Amygdala (tissue), 56 donors: ENCODE measurements around the gene COA1.
"Not testable (repeated sequence)": the region's sequence is repeated elsewhere in the genome, so short reads cannot be mapped to it uniquely, and the experiment has no call there.

Experiments
- DNase-seq, 56 donors: peaks; one replicate each; lab custom pipeline; 2025; lab: John Stamatoyannopoulos, UW

Gene COA1, protein sequence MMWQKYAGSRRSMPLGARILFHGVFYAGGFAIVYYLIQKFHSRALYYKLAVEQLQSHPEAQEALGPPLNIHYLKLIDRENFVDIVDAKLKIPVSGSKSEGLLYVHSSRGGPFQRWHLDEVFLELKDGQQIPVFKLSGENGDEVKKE

GRCh38 chr7:43729214-43729923 is at the start of gene COA1:
Gene COA1, minus strand, starts transcription at chr7:43729523. Its CDS starts 80,909 bp downstream, at chr7:43648614.
- DNase-seq: peak; percentile 29 to 88 (median 76)

DNA sequence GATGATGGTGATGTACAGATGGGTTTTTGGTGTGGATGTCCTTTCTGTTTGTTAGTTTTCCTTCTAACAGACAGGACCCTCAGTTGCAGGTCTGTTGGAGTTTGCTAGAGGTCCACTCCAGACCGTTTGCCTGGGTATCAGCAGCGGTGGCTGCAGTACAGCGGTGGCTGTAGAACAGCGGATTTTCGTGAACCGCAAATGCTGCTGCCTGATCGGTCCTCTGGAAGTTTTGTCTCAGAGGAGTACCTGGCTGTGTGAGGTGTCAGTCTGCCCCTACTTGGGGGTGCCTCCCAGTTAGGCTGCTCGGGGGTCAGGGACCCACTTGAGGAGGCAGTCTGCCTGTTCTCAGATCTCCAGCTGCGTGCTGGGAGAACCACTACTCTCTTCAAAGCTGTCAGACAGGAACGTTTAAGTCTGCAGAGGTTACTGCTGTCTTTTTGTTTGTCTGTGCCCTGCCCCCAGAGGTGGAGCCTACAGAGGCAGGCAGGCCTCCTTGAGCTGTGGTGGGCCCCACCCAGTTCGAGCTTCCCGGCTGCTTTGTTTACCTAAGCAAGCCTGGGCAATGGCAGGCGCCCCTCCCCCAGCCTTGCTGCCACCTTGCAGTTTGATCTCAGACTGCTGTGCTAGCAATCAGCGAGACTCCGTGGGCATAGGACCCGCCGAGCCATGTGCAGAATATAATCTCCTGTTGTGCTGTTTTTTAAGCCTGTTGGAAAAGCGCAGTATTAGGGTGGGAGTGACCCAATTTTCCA is 49.1 kb upstream of the COA1 start:
- not testable (repeated sequence) for DNase-seq

GRCh38 chr7:43775255-43775654 is 45.9 kb upstream of the COA1 start:
- not testable (repeated sequence) for DNase-seq

- DNase-seq: not testable (repeated sequence)
Observed at GRCh38 chr7:43773268-43773667, 43.9 kb upstream of the COA1 start.

DNA sequence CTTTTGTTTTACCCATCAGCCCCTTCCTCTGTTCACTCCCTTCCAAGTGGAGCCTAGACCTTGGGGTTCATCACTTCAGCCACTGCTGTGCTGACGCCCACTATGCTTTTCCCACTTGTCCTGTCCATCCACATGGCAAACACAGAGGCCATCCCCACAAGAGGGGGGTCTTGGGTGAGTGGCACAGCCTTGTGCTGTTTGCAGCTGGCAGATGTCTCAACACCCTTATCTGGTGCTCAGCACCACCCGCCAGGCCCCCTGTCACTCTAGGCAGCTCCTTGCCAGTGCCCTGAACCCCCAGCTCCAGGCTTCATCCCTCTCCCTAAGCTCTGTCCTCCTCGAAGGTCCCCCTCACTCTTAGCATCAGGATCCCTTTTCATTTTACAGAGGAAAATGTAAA is 42.2 kb upstream of the COA1 start:
- DNase-seq: no peak

GRCh38 chr7:43771128-43771527 is 41.8 kb upstream of the COA1 start:
- DNase-seq: no peak

- DNase-seq: no peak
Observed at GRCh38 chr7:43769791-43770465, 40.6 kb upstream of the COA1 start.

DNA sequence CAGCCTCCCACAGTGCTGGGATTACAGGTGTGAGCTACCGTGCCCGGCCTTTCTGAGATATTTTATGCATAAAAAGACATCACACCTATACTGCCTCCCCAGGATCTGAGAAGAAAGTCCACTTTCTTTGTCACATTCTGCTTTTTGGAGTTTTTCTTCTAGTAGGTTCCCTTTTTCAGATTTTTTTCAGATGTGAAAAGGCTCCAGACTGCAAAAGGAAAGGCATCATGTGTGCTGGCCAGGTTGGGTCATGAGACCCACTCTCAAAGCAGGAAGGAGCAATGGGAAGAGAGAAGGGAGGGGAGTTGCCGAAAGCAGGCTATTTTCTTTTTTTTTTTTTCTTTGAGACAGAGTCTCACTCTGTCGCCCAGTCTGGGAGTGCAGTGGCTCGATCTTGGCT is 40.0 kb upstream of the COA1 start:
- no peak for DNase-seq

DNA sequence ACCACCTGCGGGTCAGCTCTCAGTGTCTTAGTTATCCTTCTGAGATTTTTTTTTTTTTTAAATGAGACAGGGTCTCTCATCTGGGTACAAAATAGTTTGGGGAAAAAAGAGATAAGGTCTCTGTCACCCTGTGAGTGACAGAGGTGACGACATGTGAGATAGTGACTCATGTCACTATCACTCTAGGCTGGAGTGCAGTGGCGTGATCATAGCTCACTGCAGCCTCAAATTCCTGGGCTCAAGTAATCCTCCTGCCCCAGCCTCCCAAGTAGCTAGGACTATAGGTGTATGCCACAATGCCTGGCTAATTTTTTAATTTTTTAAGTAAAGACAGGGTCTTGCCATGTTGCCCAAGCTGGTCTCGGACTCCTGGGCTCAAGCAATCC is 39.6 kb upstream of the COA1 start:
- DNase-seq: no peak

DNA sequence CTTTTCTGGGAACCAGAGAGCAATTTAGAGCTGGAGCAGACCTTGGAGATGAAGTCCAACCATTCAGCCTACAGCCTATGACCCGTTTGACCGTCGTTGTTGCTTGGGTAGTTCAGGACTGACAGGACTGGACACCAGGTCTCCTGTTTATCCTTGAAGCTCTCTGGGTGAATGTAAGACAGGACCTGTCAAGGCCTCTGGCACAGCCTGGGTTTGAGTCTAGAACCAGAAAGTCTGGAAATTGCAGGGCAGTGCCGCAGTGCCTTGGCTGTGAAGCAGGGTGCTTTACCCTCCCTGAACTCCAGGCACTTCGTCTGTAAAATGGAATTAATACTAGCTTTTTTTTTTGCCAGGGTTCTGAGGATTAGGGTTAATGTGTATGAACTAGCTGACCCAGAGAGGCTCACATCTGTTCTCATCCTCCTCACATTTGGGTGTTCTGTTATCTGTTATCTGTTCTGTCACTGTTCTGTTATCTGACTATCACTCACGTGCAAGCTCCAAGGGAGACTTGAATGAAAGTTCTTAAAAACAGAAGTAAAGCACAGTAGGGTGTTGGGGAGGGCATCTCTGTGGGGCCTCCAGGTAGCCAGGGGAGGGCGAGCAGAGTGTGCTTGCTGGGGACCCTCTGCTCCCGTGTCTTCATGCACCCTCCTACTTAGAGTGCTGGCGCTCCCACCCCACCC is 39.0 kb upstream of the COA1 start:
- DNase-seq: no peak

DNA sequence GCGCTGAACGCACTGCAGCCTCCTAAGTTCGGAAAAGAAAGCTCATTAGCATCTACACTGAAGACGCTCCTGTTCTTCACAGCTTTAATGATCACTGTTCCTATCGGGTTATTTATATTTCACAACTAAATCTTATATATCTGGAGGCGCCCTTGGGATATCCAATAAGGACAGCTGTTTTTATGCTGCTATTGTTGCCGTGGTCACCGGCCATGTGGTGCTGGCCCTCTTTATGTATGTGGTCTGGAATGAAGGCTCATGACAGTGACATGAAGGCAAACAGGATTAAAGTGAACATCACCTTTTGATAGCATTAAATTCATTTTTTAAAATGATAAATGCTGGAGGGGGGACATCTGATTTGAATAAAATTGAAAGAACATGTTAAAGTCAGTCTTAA is 38.0 kb upstream of the COA1 start:
- no peak for DNase-seq

DNA sequence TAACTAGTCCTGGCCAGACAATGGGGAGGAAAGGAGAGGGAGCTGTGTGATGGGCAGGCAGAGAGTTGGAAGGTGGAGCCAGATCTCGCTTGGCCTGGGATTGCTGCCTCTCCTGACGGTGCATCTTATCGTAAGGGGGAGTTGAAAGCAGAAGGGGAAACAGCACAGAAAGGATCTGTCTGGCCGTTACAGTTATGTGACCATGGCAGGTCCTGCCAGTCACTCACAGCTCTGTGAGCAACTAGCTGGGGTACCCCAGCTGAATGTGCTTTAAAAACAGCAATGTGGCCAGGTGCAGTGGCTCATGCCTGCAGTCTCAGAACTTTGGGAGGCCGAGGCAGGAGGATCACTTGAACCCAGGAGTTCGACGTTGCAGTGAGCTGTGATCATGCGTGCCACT is 37.2 kb upstream of the COA1 start:
- DNase-seq: no peak

- DNase-seq: no peak
Observed at GRCh38 chr7:43764807-43765491, 35.6 kb upstream of the COA1 start.

DNA sequence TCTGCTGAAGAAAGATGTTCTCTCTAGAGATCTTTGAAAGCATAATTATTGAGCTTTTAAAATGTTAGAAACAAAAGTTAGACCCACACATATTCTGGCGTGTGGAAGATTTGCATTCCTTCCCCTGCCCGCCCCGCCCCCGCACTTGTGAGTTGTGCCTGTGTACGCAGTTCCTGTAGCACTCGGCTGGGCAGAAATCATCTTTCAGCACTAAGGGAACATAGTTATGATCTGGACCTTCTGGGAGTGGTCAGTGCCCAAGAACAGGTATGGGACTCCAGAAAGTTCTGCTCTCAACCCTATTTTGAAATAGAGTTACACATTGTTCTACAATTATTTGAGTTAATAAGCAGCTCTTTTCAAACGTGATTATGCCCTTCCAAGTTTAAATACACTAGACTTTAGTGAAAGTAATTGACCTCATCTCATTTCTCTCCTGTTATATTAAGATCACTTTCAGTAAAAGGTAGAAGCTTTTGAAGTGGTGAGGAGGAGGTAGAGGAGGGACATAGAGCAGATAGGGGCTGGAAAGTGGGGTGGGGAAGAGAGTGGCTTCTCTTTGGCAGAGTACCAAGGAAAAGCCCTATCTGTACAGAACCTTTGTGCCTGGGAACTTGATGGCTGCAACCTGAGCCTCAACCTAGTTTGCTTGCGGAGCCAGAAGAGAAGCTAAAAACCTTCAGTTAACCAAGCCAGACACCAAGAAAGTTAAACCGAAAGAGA is 34.9 kb upstream of the COA1 start:
- DNase-seq: no peak

DNA sequence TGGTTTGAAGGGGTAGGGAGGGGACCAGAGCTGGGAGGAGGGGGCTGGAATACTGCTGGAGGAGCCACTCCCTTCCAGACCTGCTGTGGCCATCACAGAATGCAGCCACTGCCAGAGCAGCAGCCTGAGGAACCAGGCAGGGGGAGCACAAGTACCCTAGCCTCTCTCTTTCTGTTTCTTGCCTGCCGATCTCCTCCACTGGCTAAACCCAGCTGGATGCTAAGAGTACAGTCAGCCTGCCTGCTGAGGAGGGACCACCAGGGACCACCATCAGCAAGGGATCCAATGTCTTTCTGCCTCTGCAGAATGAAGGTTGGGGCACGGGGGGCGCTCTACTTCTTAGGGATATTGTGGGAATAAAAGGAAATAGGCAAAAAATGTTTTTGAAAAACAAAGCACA is 33.9 kb upstream of the COA1 start:
- no peak for DNase-seq

GRCh38 chr7:43761938-43762692 is 32.8 kb upstream of the COA1 start:
- DNase-seq: no peak

DNA sequence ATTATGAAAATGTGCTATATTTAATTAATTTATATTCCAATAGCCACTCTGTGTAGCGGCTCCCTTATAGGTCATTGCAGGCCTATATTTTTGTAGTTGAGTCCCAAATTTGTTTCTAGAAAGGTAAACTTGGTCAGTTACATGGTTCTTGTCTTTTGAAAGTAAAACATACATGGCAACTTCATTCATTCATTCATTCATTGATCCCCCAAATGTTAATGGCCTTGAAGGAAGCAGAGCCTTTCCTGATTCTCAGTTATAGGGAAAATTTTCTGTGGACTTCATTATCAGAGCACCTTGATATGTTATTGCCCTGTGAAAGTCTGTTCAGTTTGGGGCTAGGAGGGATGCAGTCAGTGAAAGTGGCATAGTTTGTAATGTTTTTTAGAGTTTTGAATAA is 32.1 kb upstream of the COA1 start:
- DNase-seq: no peak

DNA sequence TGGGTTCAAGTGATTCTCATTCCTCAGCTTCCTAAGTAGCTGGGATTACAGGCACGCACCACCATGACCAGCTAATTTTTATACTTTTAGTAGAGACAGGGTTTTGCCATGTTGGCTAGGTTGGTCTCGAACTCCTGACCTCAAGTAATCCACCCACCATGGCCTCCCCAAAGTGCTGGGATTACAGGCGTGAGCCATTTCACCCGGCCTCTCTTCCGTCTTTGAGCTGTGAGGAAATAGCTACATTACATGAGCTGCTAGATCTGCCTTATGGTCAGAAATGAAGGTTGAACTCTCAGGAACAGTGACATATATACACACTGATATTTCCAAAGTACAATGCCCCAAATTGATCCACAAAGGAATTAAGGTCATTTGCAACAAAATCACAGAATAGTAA is 31.5 kb upstream of the COA1 start:
- no peak for DNase-seq
